ENCODE measurements around the gene AWAT2. TPM values are rescaled to one million over a fixed set of nuclear protein-coding genes. Genes with fewer than 3 reads are reported as not detected.

Gene AWAT2
- total RNA-seq, 1 donor from 2014 or later: not detected

- CTCF ChIA-PET: no interaction called here
- Mint-ChIP-seq H3K9me3 (no peaks in the 10 kb centered on the region), H3K4me3 (no peak overlapping the region), H3K27ac (no peak overlapping the region), H3K4me1 (no peaks in the 10 kb centered on the region), H3K27me3 (no peaks in the 10 kb centered on the region), H3K36me3 (ENCODE audit: low read depth) (no peaks in the 10 kb centered on the region)
- POLR2A ChIA-PET: no interaction called here
- intact Hi-C loops (cut with micrococcal nuclease): no loop called here
- DNase-seq (no peak), ATAC-seq (ENCODE audit: low read depth) (no peak)
- no peak for TF ChIP-seq CTCF (IDR thresholded peaks at IDR 0.05)
Measured at GRCh38 chrX:70049406-70049805, 332 bp downstream of the AWAT2 start.

- no peak for ATAC-seq (ENCODE audit: low read depth)
- Mint-ChIP-seq H3K27ac (no peak overlapping the region), H3K4me3 (no peak overlapping the region), H3K27me3 (no peaks in the 10 kb centered on the region), H3K4me1 (no peaks in the 10 kb centered on the region), H3K36me3 (ENCODE audit: low read depth) (no peaks in the 10 kb centered on the region), H3K9me3 (no peaks in the 10 kb centered on the region)
- CTCF ChIA-PET: no interaction called here
- no peak for TF ChIP-seq CTCF (IDR thresholded peaks at IDR 0.05)
- no peak for DNase-seq
- POLR2A ChIA-PET: no interaction called here
- intact Hi-C loops (cut with micrococcal nuclease): no loop called here
Measured at GRCh38 chrX:70046978-70047377, 2.8 kb downstream of the AWAT2 start.

GRCh38 chrX:70044541-70045245, 5.0 kb downstream of the AWAT2 start:
- ATAC-seq (ENCODE audit: low read depth) (no peak), DNase-seq (no peak)
- no peak overlapping the region for H3K27ac Mint-ChIP-seq
- TF ChIP-seq CTCF (IDR thresholded peaks at IDR 0.05): no peak
- no peaks in the 10 kb centered on the region for H3K4me1 Mint-ChIP-seq
- no peaks in the 10 kb centered on the region for H3K9me3 Mint-ChIP-seq
- intact Hi-C loops (cut with micrococcal nuclease): no loop called here
- H3K27me3 Mint-ChIP-seq: no peaks in the 10 kb centered on the region
- no peaks in the 10 kb centered on the region for H3K36me3 Mint-ChIP-seq (ENCODE audit: low read depth)
- no peak overlapping the region for H3K4me3 Mint-ChIP-seq
- POLR2A ChIA-PET: no interaction called here
- CTCF ChIA-PET: no interaction called here

GRCh38 chrX:70043685-70044084, 6.1 kb downstream of the AWAT2 start:
- H3K9me3 Mint-ChIP-seq: no peaks in the 10 kb centered on the region
- DNase-seq (no peak), ATAC-seq (ENCODE audit: low read depth) (no peak)
- intact Hi-C loops (cut with micrococcal nuclease): no loop called here
- CTCF ChIA-PET: no interaction called here
- POLR2A ChIA-PET: no interaction called here
- H3K27me3 Mint-ChIP-seq: no peaks in the 10 kb centered on the region
- H3K36me3 Mint-ChIP-seq (ENCODE audit: low read depth): no peaks in the 10 kb centered on the region
- TF ChIP-seq CTCF (IDR thresholded peaks at IDR 0.05): no peak
- H3K4me1 Mint-ChIP-seq: no peaks in the 10 kb centered on the region
- no peak overlapping the region for H3K27ac Mint-ChIP-seq
- no peak overlapping the region for H3K4me3 Mint-ChIP-seq

- intact Hi-C loops (cut with micrococcal nuclease): no loop called here
- ChIA-PET POLR2A (no interaction called here), CTCF (no interaction called here)
- Mint-ChIP-seq H3K4me1 (no peaks in the 10 kb centered on the region), H3K27me3 (no peaks in the 10 kb centered on the region), H3K27ac (no peak overlapping the region), H3K9me3 (no peaks in the 10 kb centered on the region), H3K4me3 (no peak overlapping the region), H3K36me3 (ENCODE audit: low read depth) (no peaks in the 10 kb centered on the region)
- DNase-seq: no peak
- no peak for ATAC-seq (ENCODE audit: low read depth)
- TF ChIP-seq CTCF (IDR thresholded peaks at IDR 0.05): no peak
Measured at GRCh38 chrX:70042399-70043371, 7.1 kb downstream of the AWAT2 start.

Measured in activated B cell treated with CpG ODN at 0.5 μM for 24 hours (primary cell).